B cell (primary cell): ENCODE measurements around the gene MRTFB. TPM values are rescaled to one million over a fixed set of nuclear protein-coding genes. Genes with fewer than 3 reads are reported as not detected.

Source experiments
- ATAC-seq: fragments of 200-7000 bp; cut with Tn5 transposase; one replicate; pipeline ENCODE4 v1.10.0; 2021; ENCODE audit warnings: low read depth, mild to moderate bottlenecking, moderate number of reproducible peaks, moderate library complexity
- CTCF ChIA-PET: fragments of 350-600 bp; sonication (Branson Sonifier 250); formaldehyde crosslinking; loops from one replicate; lab custom pipeline; 2021; ENCODE audit warnings: antibody characterized with exemption, inconsistent platforms; lab: Charles Lee
- POLR2A ChIA-PET: fragments of 350-600 bp; sonication (Branson Sonifier 250); formaldehyde crosslinking; loops from one replicate; lab custom pipeline; 2021; ENCODE audit warnings: antibody characterized with exemption; lab: Charles Lee
- DNase-seq: peaks from one replicate; pipeline ENCODE4 v3.0.0; 2013
- H2AFZ ChIP-seq: 2 replicates; pipeline ENCODE4 v1.6.1; 2012; ENCODE audit warnings: mild to moderate bottlenecking, low read depth, low read length; ENCODE audit not compliant: insufficient read depth, poor library complexity, severe bottlenecking
- H3K27ac ChIP-seq, 2 donors: 1 replicate in 1 of 2; 2 replicates in 1 of 2; pipeline ENCODE4 v1.5.1; 2012 to 2013; ENCODE audit warnings: low read length in 2 of 2, mild to moderate bottlenecking in 2 of 2, moderate library complexity in 1 of 2
- H3K27me3 ChIP-seq, 4 experiments: fragments of 200-600 bp in 1 of 4; sonication (generic) in 1 of 4; replicated peaks in 1 of 4; 1 replicate in 2 of 4; 2 replicates in 2 of 4; pipeline versions ENCODE4 v1.6.1 to v1.7.0; 2013 to 2016; ENCODE audit warnings: low read length in 3 of 4, mild to moderate bottlenecking in 2 of 4, mixed read lengths in 1 of 4, moderate library complexity in 1 of 4; ENCODE audit not compliant: insufficient read depth in 4 of 4, control insufficient read depth in 3 of 4; ENCODE audit errors: control extremely low read depth in 1 of 4
- H3K36me3 ChIP-seq, 2 experiments: replicated peaks in 1 of 2; 1 replicate in 1 of 2; 2 replicates in 1 of 2; pipeline versions ENCODE4 v1.6.1 to v1.7.1; 2013; ENCODE audit warnings: low read length in 1 of 2; ENCODE audit not compliant: insufficient read depth in 2 of 2, control insufficient read depth in 1 of 2; ENCODE audit errors: control extremely low read depth in 1 of 2, extremely low read depth in 1 of 2
- H3K4me1 ChIP-seq, 2 donors: fragments of 200-600 bp in 1 of 2; sonication (generic) in 1 of 2; 1 replicate in 1 of 2; 2 replicates in 1 of 2; pipeline versions ENCODE4 v1.5.1 to v1.6.1; 2013 to 2017; ENCODE audit warnings: low read length in 2 of 2; ENCODE audit not compliant: control insufficient read depth in 2 of 2, insufficient read depth in 2 of 2
- H3K4me2 ChIP-seq: replicated peaks from 2 replicates; pipeline ENCODE3; 2012; ENCODE audit warnings: mild to moderate bottlenecking, low read depth, low read length; ENCODE audit not compliant: poor library complexity, severe bottlenecking
- H3K4me3 ChIP-seq, 5 experiments: fragments of 200-600 bp in 1 of 5; sonication (generic) in 1 of 5; 1 replicate in 3 of 5; 2 replicates in 2 of 5; pipeline versions ENCODE4 v1.5.1 to v1.7.0; 2011 to 2016; ENCODE audit warnings: low read length in 4 of 5, mild to moderate bottlenecking in 4 of 5, low read depth in 2 of 5, control low read depth in 1 of 5, moderate library complexity in 1 of 5; ENCODE audit not compliant: insufficient read depth in 1 of 5; ENCODE audit errors: control extremely low read depth in 1 of 5, extremely low read depth in 1 of 5
- H3K79me2 ChIP-seq: fragments of 200-600 bp; sonication (generic); one replicate; pipeline ENCODE4 v1.6.0; 2016; ENCODE audit warnings: low read length; ENCODE audit not compliant: control insufficient read depth, insufficient read depth
- H3K9ac ChIP-seq: fragments of 200-600 bp; sonication (generic); 2 replicates; pipeline ENCODE4 v1.6.1; 2017; ENCODE audit warnings: mild to moderate bottlenecking, low read length, moderate library complexity
- H3K9me3 ChIP-seq, 3 donors: one replicate each; pipeline versions ENCODE4 v1.6.1 to v1.7.1; 2013; ENCODE audit warnings: low read length in 2 of 3; ENCODE audit not compliant: control insufficient read depth in 2 of 3, insufficient read depth in 1 of 3; ENCODE audit errors: control extremely low read depth in 1 of 3
- H4K20me1 ChIP-seq: 2 replicates; pipeline ENCODE4 v1.6.0; 2012; ENCODE audit warnings: mild to moderate bottlenecking, low read length; ENCODE audit not compliant: insufficient read depth, control insufficient read depth, poor library complexity, severe bottlenecking
- H3K27ac Mint-ChIP-seq: one replicate; pipeline ENCODE4 v1.8.0; 2021; ENCODE audit warnings: mixed read lengths
- H3K27me3 Mint-ChIP-seq: one replicate; pipeline ENCODE4 v1.8.0; 2021; ENCODE audit warnings: mixed read lengths
- H3K4me1 Mint-ChIP-seq: one replicate; pipeline ENCODE4 v1.8.0; 2021; ENCODE audit warnings: mixed read lengths
- H3K4me3 Mint-ChIP-seq: one replicate; pipeline ENCODE4 v1.8.0; 2021; ENCODE audit warnings: mixed read lengths
- H3K9me3 Mint-ChIP-seq: one replicate; pipeline ENCODE4 v1.8.0; 2022; ENCODE audit warnings: mixed read lengths; ENCODE audit not compliant: insufficient read depth
- EZH2 ChIP-seq: IDR thresholded peaks from 2 replicates; pipeline ENCODE4 v1.6.1; 2012; ENCODE audit warnings: borderline replicate concordance, low read depth, mild to moderate bottlenecking, moderate library complexity, low read length; ENCODE audit not compliant: insufficient read depth, poor library complexity, severe bottlenecking
- WGBS: methylation state at CpG from one replicate; pipeline ENCODE4 v1.1.5; 2013; ENCODE audit warnings: missing lambda C conversion rate; ENCODE audit not compliant: insufficient coverage; 5-methylcytosine and 5-hydroxymethylcytosine counted together
- intact Hi-C: fragments of 100-400 bp; cut with micrococcal nuclease; formaldehyde crosslinking; loops from one replicate; pipeline ENCODE4 v1.10.0; 2022
- polyA plus RNA-seq: library from polyadenylated mRNA; depleted of rRNA; stranded (reverse); fragments of >200 nt; gene quantifications from 2 replicates; pipeline ENCODE4 v1.2.3, GENCODE V29; 2012
- total RNA-seq, 2 donors: library from RNA; stranded (reverse); fragments of 120-200 nt in 1 of 2; gene quantifications; 1 replicate in 1 of 2; 2 replicates in 1 of 2; pipeline versions ENCODE4 v1.2.3 to v1.2.4, GENCODE V29; 2013 to 2022
- TF ChIP-seq, protein P1 (sequence below): fragments of 200-600 bp; IDR thresholded peaks from one replicate; pipeline ENCODE4 v1.8.0; 2022; ENCODE audit warnings: antibody characterized with exemption, mild to moderate bottlenecking

The MRTFB gene
- total and polyA plus RNA-seq, 2 donors (not counting 1 experiment from before 2014, with no cell fraction given): 6.6 to 39.5 TPM

DNA sequence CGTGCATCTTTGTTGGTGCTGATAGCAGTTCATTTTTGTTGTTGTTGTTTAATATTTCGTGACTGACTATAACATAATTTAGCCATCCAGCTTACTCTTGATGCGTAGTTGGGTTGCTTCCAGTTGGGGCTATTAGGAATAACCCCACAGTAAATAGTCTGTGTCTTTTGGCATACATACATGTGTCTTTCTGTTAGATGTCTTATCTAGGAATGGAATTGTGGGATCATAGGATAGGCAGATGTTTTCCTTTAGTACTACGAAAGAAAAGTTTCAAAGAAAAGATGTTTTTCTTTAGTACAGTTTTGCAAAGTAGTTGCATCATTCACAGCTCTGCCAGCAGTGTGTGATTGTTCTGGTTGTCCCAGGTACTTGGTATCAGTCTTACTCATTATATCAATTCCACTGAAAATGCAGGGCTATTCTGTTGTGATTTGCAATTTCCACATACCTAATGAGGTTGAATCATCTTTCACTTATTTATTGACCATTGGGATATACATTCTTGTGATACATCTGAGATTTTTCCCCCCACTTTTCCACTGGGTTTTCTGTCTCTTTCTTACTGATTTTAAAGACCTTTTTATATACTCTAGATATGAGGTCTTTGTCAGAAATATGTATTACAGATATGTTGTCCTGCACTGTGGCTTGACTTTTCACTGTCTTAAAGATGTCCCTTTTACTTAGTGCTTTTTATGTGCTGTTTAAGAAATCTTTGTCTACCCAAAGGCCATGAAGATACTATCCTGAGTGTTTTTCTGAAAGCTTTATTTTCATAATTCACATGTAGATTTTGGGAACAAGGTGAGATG is 173.3 kb downstream of the MRTFB start:
- ATAC-seq (no peak), DNase-seq (no peak)
- no peaks in the 10 kb centered on the region for H3K9me3 Mint-ChIP-seq
- intact Hi-C loops: no loop called here
- H3K4me3 Mint-ChIP-seq: no peak overlapping the region
- H2AFZ ChIP-seq: no peak overlapping the region
- ChIA-PET POLR2A (no interaction called here), CTCF (interaction anchor here (2.5 kb wide), 1 partner anchor 321 kb away, joined by 7 read pairs; no protein-coding TSS in a partner anchor)
- no peaks in the 10 kb centered on the region for H3K79me2 ChIP-seq
- peaks cover 0 to 15% of the 10 kb centered on the region in 2 experiments for H3K36me3 ChIP-seq
- H3K4me1 Mint-ChIP-seq: no peaks in the 10 kb centered on the region
- H3K9ac ChIP-seq: no peak overlapping the region
- H3K4me2 ChIP-seq: no peak overlapping the region
- TF ChIP-seq EZH2: no peak
- TF ChIP-seq, protein P1, sequence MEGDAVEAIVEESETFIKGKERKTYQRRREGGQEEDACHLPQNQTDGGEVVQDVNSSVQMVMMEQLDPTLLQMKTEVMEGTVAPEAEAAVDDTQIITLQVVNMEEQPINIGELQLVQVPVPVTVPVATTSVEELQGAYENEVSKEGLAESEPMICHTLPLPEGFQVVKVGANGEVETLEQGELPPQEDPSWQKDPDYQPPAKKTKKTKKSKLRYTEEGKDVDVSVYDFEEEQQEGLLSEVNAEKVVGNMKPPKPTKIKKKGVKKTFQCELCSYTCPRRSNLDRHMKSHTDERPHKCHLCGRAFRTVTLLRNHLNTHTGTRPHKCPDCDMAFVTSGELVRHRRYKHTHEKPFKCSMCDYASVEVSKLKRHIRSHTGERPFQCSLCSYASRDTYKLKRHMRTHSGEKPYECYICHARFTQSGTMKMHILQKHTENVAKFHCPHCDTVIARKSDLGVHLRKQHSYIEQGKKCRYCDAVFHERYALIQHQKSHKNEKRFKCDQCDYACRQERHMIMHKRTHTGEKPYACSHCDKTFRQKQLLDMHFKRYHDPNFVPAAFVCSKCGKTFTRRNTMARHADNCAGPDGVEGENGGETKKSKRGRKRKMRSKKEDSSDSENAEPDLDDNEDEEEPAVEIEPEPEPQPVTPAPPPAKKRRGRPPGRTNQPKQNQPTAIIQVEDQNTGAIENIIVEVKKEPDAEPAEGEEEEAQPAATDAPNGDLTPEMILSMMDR: no peak
- H4K20me1 ChIP-seq: no peaks in the 10 kb centered on the region
- H3K9me3 ChIP-seq: no peaks in the 10 kb centered on the region
- no peak overlapping the region for H3K27ac Mint-ChIP-seq
- no peaks in the 10 kb centered on the region for H3K4me1 ChIP-seq
- H3K4me3 ChIP-seq: no peak overlapping the region
- H3K27me3 ChIP-seq: no peaks in the 10 kb centered on the region
- no peaks in the 10 kb centered on the region for H3K27me3 Mint-ChIP-seq
- H3K27ac ChIP-seq: no peak overlapping the region
- no CpG with 5 or more reads among the region's 4 CpGs for WGBS

DNA sequence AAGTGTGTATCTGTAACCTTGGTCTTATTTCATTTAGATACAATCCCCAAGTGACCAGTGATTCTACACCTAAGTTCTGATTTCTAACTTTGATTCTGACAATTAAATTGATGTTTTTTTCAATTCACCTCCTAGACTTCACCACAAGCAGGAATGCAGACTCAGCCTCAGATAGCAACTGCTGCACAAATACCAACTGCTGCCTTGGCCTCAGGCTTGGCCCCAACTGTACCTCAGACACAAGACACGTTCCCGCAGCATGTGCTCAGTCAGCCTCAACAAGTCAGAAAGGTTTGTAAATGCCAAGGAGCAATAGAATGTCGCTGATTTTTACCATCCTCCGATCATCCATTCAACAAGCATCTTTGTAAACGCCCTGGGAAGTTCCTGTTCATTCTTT is 177.7 kb downstream of the MRTFB start:
- Mint-ChIP-seq H3K27me3 (no peaks in the 10 kb centered on the region), H3K4me1 (no peaks in the 10 kb centered on the region), H3K27ac (no peak overlapping the region), H3K4me3 (no peak overlapping the region), H3K9me3 (no peaks in the 10 kb centered on the region)
- H4K20me1 ChIP-seq: no peaks in the 10 kb centered on the region
- no peak overlapping the region for H3K4me3 ChIP-seq
- CTCF ChIA-PET: interaction anchor here (0.5 to 5.8 kb wide), 13 partner anchors 8 to 1203 kb away, joined by 3 to 81 read pairs (median 4); partner anchors contain the start of gene ERCC4
- DNase-seq (no peak), ATAC-seq (no peak)
- H3K79me2 ChIP-seq: no peaks in the 10 kb centered on the region
- no peaks in the 10 kb centered on the region for H3K4me1 ChIP-seq
- no peak overlapping the region for H3K4me2 ChIP-seq
- WGBS: no CpG with 5 or more reads among the region's 5 CpGs
- no peaks in the 10 kb centered on the region for H3K27me3 ChIP-seq
- POLR2A ChIA-PET: no interaction called here
- H3K9me3 ChIP-seq: no peaks in the 10 kb centered on the region
- TF ChIP-seq, protein P1: no peak
- no peak for TF ChIP-seq EZH2
- intact Hi-C loops: loop anchor here (1.0 to 2.0 kb wide), 3 partner anchors 41 to 326 kb away; no protein-coding TSS in a partner anchor
- peaks cover 0 to 26% of the 10 kb centered on the region in 2 experiments for H3K36me3 ChIP-seq
- no peak overlapping the region for H2AFZ ChIP-seq
- no peak overlapping the region for H3K27ac ChIP-seq
- H3K9ac ChIP-seq: no peak overlapping the region
